Measurements from ENCODE around the gene C2orf80. TPM values are rescaled to one million over a fixed set of nuclear protein-coding genes. Genes with fewer than 3 reads are reported as not detected.

C2orf80 gene
- total RNA-seq, 1 donor from 2014 or later: not detected

GRCh38 chr2:208175840-208176153 lies 14.0 kb downstream of the C2orf80 start:
- Histone ChIP-seq H3K27ac (replicated peaks) (no peak overlapping the region), H3K4me3 (no peak overlapping the region), H3K9me3 (replicated peaks) (no peaks in the 10 kb centered on the region), H3K4me1 (no peaks in the 10 kb centered on the region), H3K36me3 (no peaks in the 10 kb centered on the region), H3K27me3 (ENCODE audit: low read depth) (peaks cover 3% of the 10 kb centered on the region)
- intact Hi-C loops (cut with micrococcal nuclease): no loop called here
- TF ChIP-seq CTCF (IDR thresholded peaks at IDR 0.05; ENCODE audit: borderline replicate concordance): no peak
- DNase-seq: no peak

- H3K27me3 ChIP-seq (ENCODE audit: low read depth): peaks cover 8% of the 10 kb centered on the region
- H3K4me3 ChIP-seq: no peak overlapping the region
- no peaks in the 10 kb centered on the region for H3K4me1 ChIP-seq
- peak; percentile 93 for TF ChIP-seq CTCF (IDR thresholded peaks at IDR 0.05; ENCODE audit: borderline replicate concordance)
- no peak overlapping the region for H3K27ac ChIP-seq (replicated peaks)
- H3K9me3 ChIP-seq (replicated peaks): no peaks in the 10 kb centered on the region
- no peaks in the 10 kb centered on the region for H3K36me3 ChIP-seq
- intact Hi-C loops (cut with micrococcal nuclease): no loop called here
- DNase-seq: peak; percentile 59
These were observed 14.6 kb downstream of the C2orf80 start for GRCh38 chr2:208175069-208175839.

GRCh38 chr2:208174144-208174543 lies 15.7 kb downstream of the C2orf80 start:
- Histone ChIP-seq H3K36me3 (no peaks in the 10 kb centered on the region), H3K27me3 (ENCODE audit: low read depth) (peaks cover 8% of the 10 kb centered on the region), H3K9me3 (replicated peaks) (no peaks in the 10 kb centered on the region), H3K27ac (replicated peaks) (no peak overlapping the region), H3K4me1 (no peaks in the 10 kb centered on the region), H3K4me3 (no peak overlapping the region)
- intact Hi-C loops (cut with micrococcal nuclease): no loop called here
- no peak for DNase-seq
- no peak for TF ChIP-seq CTCF (IDR thresholded peaks at IDR 0.05; ENCODE audit: borderline replicate concordance)

GRCh38 chr2:208172125-208172524 lies 17.7 kb downstream of the C2orf80 start:
- no peak overlapping the region for H3K27ac ChIP-seq (replicated peaks)
- peaks cover 17% of the 10 kb centered on the region for H3K27me3 ChIP-seq (ENCODE audit: low read depth)
- DNase-seq: no peak

GRCh38 chr2:208164951-208165755 lies 24.7 kb downstream of the C2orf80 start:
- DNase-seq: no peak
- no peak for TF ChIP-seq CTCF (IDR thresholded peaks at IDR 0.05; ENCODE audit: borderline replicate concordance)
- Histone ChIP-seq H3K9me3 (replicated peaks) (no peaks in the 10 kb centered on the region), H3K4me3 (no peak overlapping the region), H3K4me1 (no peaks in the 10 kb centered on the region), H3K27me3 (ENCODE audit: low read depth) (peaks cover 29% of the 10 kb centered on the region), H3K36me3 (no peaks in the 10 kb centered on the region), H3K27ac (replicated peaks) (no peak overlapping the region)
- intact Hi-C loops (cut with micrococcal nuclease): no loop called here

More at GRCh38 chr2:208172125-208172524, 17.7 kb downstream of the C2orf80 start:
- intact Hi-C loops (cut with micrococcal nuclease): no loop called here
- H3K4me1 ChIP-seq: no peaks in the 10 kb centered on the region
- H3K36me3 ChIP-seq: no peaks in the 10 kb centered on the region
- H3K4me3 ChIP-seq: no peak overlapping the region
- no peaks in the 10 kb centered on the region for H3K9me3 ChIP-seq (replicated peaks)
- no peak for TF ChIP-seq CTCF (IDR thresholded peaks at IDR 0.05; ENCODE audit: borderline replicate concordance)

All from left ventricle myocardium inferior (tissue), 1 donor.